ENCODE results near the gene MDP1. TPM values are rescaled to one million over a fixed set of nuclear protein-coding genes. Genes with fewer than 3 reads are reported as not detected.

MDP1 gene
- polyA plus RNA-seq, 1 donor (not counting 4 experiments of a cell fraction or from before 2014, with no cell fraction given) = 7.3 TPM

DNA sequence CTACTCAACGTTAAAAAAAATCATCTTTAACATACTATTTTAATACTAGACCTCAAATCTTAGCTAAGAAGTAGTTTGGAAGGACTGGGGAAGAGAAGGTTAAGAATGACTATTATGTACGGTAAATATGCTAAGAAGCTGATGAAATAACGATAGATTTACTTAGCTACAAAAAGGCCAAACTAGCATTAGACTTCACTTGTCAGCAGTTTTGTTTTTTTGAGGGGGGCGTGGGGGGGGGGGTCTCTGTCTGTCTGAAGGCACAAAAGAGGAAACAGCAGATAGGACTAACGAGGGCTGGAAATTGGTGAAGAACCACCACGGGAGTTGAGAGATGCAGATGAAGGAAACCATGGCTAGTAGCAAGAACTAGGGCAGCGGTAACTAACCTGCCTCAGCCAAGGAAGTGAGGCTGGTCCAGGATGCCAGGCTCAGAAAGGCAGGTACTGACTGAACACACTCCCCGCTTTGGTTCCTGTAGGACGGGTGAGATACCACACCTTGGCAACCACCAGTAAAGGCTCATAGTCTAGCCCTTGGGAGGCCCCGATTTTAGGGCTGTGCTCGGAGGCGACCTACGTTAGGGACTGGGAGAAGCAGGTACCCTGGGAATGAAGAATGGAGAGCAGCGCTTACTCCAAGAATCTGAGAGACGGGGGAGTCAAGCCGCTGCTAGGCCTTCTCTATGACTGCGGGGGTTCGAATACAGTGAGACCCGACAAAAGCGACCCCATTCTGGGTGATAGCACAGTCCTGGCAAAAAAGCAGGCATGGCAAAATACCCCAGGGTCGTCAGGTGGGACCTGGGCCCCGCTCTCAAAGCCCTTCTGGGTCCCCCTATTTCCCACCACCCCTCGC is 15.6 kb upstream of the MDP1 start:
- peaks cover 76% of the 10 kb centered on the region for H3K79me2 ChIP-seq (ENCODE audit: control insufficient read depth, insufficient read depth, low read length)
- H3K4me3 ChIP-seq (ENCODE audit: control insufficient read depth in 2 of 3, extremely low read depth in 1 of 3, insufficient read depth in 2 of 3, low read depth in 1 of 3, low read length in 3 of 3) = peak overlapping the region; percentile 70 to 83 (median 82)
- no peak for FAIRE-seq
- H3K4me1 ChIP-seq (ENCODE audit: control insufficient read depth, extremely low read depth, insufficient read depth, low read length) = peaks cover 29% of the 10 kb centered on the region
- DNase-seq (ENCODE audit: low read depth, low spot score) = no peak
- no peaks in the 10 kb centered on the region for H3K27me3 ChIP-seq (ENCODE audit: control insufficient read depth, extremely low read depth, insufficient read depth, low read length)
- peaks cover 9 to 19% of the 10 kb centered on the region in 2 experiments for H3K36me3 ChIP-seq (ENCODE audit: control insufficient read depth in 2 of 2, extremely low read depth in 1 of 2, insufficient read depth in 2 of 2, low read length in 2 of 2)
- no peaks in the 10 kb centered on the region for H3K9me1 ChIP-seq (ENCODE audit: control insufficient read depth, extremely low read depth, insufficient read depth, low read length)
- dilution Hi-C loops (cut with MboI; ENCODE audit: extremely low pct_ligation_motif_present, low sequenced_read_pairs) = no loop called here
- peak overlapping the region; percentile 94 for H3K9ac ChIP-seq (ENCODE audit: control insufficient read depth, extremely low read depth, insufficient read depth, low read length)
- H3K27ac ChIP-seq (ENCODE audit: control insufficient read depth, insufficient read depth, low read length) = peak overlapping the region; percentile 97
- peak overlapping the region; percentile 98 for H3K4me2 ChIP-seq (ENCODE audit: control insufficient read depth, extremely low read depth, insufficient read depth, low read depth, low read length)
- no peaks in the 10 kb centered on the region for H4K20me1 ChIP-seq (ENCODE audit: control insufficient read depth, extremely low read depth, insufficient read depth, low read length)
- H3K9me3 ChIP-seq (ENCODE audit: control insufficient read depth, low read depth, low read length) = no peaks in the 10 kb centered on the region
- TF ChIP-seq, protein P1, sequence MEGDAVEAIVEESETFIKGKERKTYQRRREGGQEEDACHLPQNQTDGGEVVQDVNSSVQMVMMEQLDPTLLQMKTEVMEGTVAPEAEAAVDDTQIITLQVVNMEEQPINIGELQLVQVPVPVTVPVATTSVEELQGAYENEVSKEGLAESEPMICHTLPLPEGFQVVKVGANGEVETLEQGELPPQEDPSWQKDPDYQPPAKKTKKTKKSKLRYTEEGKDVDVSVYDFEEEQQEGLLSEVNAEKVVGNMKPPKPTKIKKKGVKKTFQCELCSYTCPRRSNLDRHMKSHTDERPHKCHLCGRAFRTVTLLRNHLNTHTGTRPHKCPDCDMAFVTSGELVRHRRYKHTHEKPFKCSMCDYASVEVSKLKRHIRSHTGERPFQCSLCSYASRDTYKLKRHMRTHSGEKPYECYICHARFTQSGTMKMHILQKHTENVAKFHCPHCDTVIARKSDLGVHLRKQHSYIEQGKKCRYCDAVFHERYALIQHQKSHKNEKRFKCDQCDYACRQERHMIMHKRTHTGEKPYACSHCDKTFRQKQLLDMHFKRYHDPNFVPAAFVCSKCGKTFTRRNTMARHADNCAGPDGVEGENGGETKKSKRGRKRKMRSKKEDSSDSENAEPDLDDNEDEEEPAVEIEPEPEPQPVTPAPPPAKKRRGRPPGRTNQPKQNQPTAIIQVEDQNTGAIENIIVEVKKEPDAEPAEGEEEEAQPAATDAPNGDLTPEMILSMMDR (optimal IDR thresholded peaks at IDR 0.05 in 1 of 3, IDR thresholded peaks at IDR 0.05 in 1 of 3, conservative IDR thresholded peaks at IDR 0.05 in 1 of 3; ENCODE audit: extremely low read depth in 1 of 3, insufficient read depth in 2 of 3, low read length in 3 of 3) = no peak
- no peak for TF ChIP-seq EZH2 (IDR thresholded peaks at IDR 0.05; ENCODE audit: low read length)
- H2AFZ ChIP-seq (ENCODE audit: control insufficient read depth, low read length) = peak overlapping the region; percentile 64

DNA sequence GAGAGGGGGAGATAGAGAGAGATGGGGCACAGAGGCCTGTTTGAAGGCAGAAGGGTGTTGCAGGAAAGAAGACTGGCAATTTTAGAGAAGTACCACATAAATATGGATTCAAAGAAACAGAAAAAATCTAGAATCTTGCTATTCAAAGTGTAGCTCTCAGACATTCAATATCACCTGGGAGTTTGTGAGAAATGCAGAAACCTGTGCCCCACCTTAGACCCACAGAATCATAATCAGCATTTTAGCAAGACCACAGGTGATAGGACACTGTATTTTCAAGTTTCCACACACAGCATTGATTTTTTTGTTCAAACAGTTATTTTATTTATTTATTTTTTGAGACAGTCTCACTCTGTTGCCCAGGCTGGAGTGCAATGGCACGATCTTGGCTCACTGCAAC is 13.0 kb upstream of the MDP1 start:
- H3K9ac ChIP-seq (ENCODE audit: control insufficient read depth, extremely low read depth, insufficient read depth, low read length) = no peak overlapping the region
- TF ChIP-seq, protein P1 (optimal IDR thresholded peaks at IDR 0.05 in 1 of 3, IDR thresholded peaks at IDR 0.05 in 1 of 3, conservative IDR thresholded peaks at IDR 0.05 in 1 of 3; ENCODE audit: extremely low read depth in 1 of 3, insufficient read depth in 2 of 3, low read length in 3 of 3) = no peak
- TF ChIP-seq EZH2 (IDR thresholded peaks at IDR 0.05; ENCODE audit: low read length) = no peak
- H3K9me3 ChIP-seq (ENCODE audit: control insufficient read depth, low read depth, low read length) = no peaks in the 10 kb centered on the region
- no peak overlapping the region for H2AFZ ChIP-seq (ENCODE audit: control insufficient read depth, low read length)
- H3K4me1 ChIP-seq (ENCODE audit: control insufficient read depth, extremely low read depth, insufficient read depth, low read length) = peaks cover 36% of the 10 kb centered on the region
- no peaks in the 10 kb centered on the region for H4K20me1 ChIP-seq (ENCODE audit: control insufficient read depth, extremely low read depth, insufficient read depth, low read length)
- no peaks in the 10 kb centered on the region for H3K9me1 ChIP-seq (ENCODE audit: control insufficient read depth, extremely low read depth, insufficient read depth, low read length)
- no peak overlapping the region for H3K4me3 ChIP-seq (ENCODE audit: control insufficient read depth in 2 of 3, extremely low read depth in 1 of 3, insufficient read depth in 2 of 3, low read depth in 1 of 3, low read length in 3 of 3)
- H3K4me2 ChIP-seq (ENCODE audit: control insufficient read depth, extremely low read depth, insufficient read depth, low read depth, low read length) = no peak overlapping the region
- DNase-seq (ENCODE audit: low read depth, low spot score) (no peak), FAIRE-seq (no peak)
- peaks cover 75% of the 10 kb centered on the region for H3K79me2 ChIP-seq (ENCODE audit: control insufficient read depth, insufficient read depth, low read length)
- peaks cover 2 to 5% of the 10 kb centered on the region in 2 experiments for H3K36me3 ChIP-seq (ENCODE audit: control insufficient read depth in 2 of 2, extremely low read depth in 1 of 2, insufficient read depth in 2 of 2, low read length in 2 of 2)
- H3K27me3 ChIP-seq (ENCODE audit: control insufficient read depth, extremely low read depth, insufficient read depth, low read length) = no peaks in the 10 kb centered on the region
- no peak overlapping the region for H3K27ac ChIP-seq (ENCODE audit: control insufficient read depth, insufficient read depth, low read length)
- dilution Hi-C loops (cut with MboI; ENCODE audit: extremely low pct_ligation_motif_present, low sequenced_read_pairs) = no loop called here
